HFF-Myc (cell line): Measurements from ENCODE around the gene CCDC85C.
A peak's percentile ranks its signal among the peaks of the same experiment; 100 is the strongest.

Experiments used
- DNase-seq: peaks from one replicate; pipeline ENCODE4 v3.0.0-alpha.2; 2011; ENCODE audit warnings: low read depth; ENCODE audit errors: extremely low read depth
- H3K4me3 ChIP-seq: replicated peaks from 2 replicates; pipeline ENCODE4 v1.5.1; 2011; ENCODE audit warnings: low read depth, mild to moderate bottlenecking, control low read depth, low read length
- CTCF ChIP-seq: IDR thresholded peaks from 2 replicates; pipeline ENCODE4 v1.5.1; 2012; ENCODE audit warnings: mild to moderate bottlenecking, low read depth, low read length, control low read depth; ENCODE audit errors: missing control alignments

The CCDC85C gene

GRCh38 chr14:99612071-99612737 lies 8.2 kb upstream of the CCDC85C start:
- TF ChIP-seq CTCF, result no peak
- no peak for DNase-seq

GRCh38 chr14:99611646-99612045 lies 7.6 kb upstream of the CCDC85C start:
- no peak overlapping the region for H3K4me3 ChIP-seq
- TF ChIP-seq CTCF, result no peak
- DNase-seq, result no peak

More at GRCh38 chr14:99612071-99612737, 8.2 kb upstream of the CCDC85C start:
- H3K4me3 ChIP-seq, result no peak overlapping the region

- peak; percentile 89 for TF ChIP-seq CTCF
- no peak overlapping the region for H3K4me3 ChIP-seq
- no peak for DNase-seq
These were observed 5.5 kb upstream of the CCDC85C start for GRCh38 chr14:99609245-99610170.

GRCh38 chr14:99608591-99608990 lies 4.6 kb upstream of the CCDC85C start:
- DNase-seq, result no peak
- TF ChIP-seq CTCF, result no peak
- H3K4me3 ChIP-seq, result no peak overlapping the region

- TF ChIP-seq CTCF, result no peak
- H3K4me3 ChIP-seq, result no peak overlapping the region
- no peak for DNase-seq
These were observed 2.4 kb upstream of the CCDC85C start for GRCh38 chr14:99606359-99606758.

GRCh38 chr14:99605299-99605961 lies 1.4 kb upstream of the CCDC85C start:
- TF ChIP-seq CTCF, result no peak
- peak overlapping the region; percentile 70 for H3K4me3 ChIP-seq
- DNase-seq, result no peak
